Stimulated activated CD4-positive, alpha-beta T cell treated with anti-CD3 and anti-CD28 coated beads, Interleukin-15, amount 100 ng/mL, for 48 hours (primary cell): Measurements from ENCODE around the gene AP3S1.
"Not testable (repeated sequence)": the region's sequence is repeated elsewhere in the genome, so short reads cannot be mapped to it uniquely, and the experiment has no call there.

Experiments
- DNase-seq, 2 donors: peaks; one replicate each; pipeline ENCODE4 v3.0.0-alpha.2; 2020; ENCODE audit warnings: low read depth in 2 of 2

AP3S1 gene

DNA sequence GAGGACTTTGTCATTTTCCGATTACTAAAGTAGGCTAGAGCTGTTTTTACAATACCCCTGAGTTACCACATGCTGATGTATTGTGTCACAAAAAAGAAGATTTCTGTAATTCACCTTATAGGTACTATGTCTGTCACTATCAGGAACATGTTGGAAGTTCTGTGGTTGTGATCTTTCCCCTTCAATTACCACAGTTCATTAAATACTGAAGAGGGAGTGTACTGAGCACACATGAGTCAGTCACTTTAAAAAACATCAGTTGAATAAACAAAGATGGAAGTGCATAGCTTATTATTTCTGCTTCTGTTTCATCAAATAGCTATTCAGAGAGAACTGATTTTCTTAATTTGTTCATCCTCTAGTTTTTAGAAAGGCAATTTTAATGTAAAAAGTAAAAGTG, 31.7 kb downstream of the AP3S1 start:
- no peak for DNase-seq

DNA sequence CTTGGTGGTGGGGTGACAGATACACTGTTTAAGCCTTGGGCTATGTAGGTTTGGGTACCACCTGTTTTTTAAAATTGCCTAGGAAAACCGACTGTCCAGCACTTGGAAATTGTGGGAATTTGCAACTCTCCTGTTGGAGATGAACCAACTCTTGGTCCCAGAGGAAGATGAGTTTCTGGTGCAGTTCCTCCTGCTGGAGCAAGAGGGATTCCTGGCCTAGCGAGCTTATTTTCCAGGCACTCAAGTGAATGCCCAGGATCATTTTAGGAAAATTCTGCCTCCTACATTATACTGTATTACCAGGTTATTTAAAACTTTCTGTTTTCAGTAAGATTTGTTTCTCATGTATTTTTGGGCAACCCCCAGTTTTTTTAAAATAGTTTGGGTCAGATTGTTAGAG, 33.7 kb downstream of the AP3S1 start:
- DNase-seq: no peak

DNA sequence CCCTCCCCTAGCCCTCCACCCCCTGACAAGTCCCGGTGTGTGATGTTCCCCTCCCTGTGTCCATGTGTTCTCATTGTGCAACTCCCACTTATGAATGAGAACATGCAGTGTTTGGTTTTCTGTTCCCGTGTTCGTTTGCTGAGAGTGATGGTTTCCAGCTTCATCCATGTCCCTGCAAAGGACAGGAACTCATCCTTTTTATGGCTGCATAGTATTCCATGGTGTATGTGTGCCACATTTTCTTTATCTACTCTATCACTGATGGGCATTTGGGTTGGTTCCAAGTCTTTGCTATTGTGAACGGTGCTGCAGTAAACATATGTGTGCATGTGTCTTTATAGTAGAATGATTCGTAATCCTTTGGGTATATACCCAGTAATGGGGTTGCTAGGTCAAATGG, 35.6 kb downstream of the AP3S1 start:
- not testable (repeated sequence) for DNase-seq

DNA sequence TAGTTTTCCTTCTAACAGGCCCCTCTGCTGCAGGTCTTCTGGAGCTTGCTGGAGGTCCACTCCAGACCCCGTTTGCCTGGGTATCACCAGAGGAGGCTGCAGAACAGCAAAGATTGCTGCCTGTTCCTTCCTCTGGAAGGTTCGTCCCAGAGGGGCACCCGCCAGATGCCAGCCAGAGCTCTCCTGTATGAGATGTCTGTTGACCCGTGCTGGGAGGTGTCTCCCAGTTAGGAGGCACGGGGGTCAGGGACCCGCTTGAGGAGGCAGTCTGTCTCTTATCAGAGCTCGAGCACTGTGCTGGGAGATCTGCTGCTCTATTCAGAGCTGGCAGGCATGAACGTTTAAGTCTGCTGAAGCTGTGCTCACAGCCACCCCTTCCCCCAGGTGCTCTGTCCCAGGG, 40.7 kb downstream of the AP3S1 start:
- not testable (repeated sequence) for DNase-seq

DNA sequence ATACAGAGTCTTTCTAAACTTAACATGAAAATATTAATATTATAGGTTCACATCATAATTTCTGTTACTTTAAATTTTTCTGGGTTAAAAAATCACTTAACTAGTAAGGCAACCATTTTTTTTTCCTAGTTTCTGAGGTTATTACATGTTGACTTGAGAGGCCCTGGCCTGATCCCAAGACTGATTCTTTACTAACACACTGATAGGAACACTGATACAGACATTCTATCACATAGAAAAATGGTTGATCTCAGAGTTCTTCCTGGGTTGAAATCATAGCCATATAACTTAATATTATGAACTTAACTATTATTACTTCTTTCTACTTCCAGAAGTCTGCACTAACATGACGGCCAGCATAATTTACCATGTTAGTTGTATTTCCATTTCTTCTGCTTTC, 43.0 kb downstream of the AP3S1 start:
- DNase-seq: no peak

DNA sequence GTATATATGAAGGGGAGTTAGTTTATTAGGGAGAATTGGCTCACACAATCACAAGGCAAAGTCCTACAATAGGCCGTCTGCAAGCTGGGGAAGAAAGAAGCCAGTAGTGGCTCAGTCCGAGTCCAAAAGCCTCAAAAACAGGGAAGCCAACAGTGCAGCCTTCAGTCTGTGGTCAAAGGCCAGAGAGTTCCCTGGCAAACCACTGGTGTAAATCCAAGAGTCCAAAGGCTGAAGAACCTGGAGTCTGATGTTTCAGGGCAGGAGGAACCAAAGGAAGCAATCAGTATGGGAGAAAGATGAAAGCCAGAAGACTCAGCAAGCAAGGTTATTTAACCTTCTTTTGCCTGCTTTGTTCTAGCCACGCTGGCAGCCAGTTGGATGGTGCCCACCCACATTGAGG, 43.5 kb downstream of the AP3S1 start:
- DNase-seq: not testable (repeated sequence)

DNA sequence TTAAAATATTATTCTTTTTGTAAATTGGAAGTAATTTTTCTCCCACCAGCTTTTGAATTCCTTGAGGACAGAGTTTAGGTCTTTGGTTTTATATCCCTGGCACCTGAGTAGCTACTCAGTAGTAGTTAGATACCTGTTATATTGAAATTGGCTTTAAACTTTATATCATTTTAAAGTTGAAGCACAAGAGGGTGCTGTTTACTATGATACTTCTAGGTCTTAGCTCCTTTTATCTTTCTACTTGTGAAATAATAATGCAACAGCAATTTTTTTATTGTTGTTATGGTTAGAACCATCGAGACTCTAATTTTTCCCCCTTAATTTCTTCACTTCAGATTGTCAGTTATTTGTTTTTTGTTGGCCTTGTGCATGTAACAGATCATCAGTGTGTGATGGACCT, 46.3 kb downstream of the AP3S1 start:
- no peak for DNase-seq

DNA sequence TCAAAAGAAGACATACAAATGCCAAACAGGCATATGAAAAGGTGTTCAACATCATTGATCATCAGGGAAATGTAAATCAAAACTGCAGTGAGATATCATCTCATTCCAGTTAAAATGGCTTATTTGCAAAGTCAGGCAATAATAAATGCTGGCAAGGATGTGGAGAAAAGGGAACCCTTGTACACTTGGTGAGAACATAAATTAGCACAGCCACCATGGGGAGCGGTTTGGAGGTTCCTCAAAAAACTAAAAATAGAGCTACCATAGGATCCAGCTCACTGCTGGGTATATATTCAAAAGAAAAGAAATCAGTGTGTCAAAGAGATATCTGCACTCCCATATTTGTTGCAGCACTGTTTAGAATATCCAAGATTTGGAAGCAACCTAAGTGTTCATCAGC, 50.3 kb downstream of the AP3S1 start:
- no peak for DNase-seq

DNA sequence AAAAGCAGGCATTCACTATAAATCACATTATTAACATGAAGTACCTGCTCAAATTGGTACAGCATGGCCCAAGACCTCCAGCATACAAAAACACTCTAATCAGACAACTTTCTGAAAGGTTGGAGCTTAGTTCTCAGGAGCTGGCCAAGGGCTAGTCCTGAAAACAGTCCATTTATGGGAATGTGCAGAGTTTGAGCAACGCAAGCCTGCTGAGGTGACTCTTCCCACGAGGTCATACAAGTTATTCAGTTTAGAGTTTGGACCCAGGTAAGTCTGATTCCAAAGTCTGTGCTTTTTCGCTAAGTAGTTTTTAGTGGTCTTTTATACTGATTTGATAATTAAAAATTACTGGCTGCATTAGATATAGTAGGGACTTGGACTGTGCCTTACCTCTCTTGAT, 52.6 kb downstream of the AP3S1 start:
- DNase-seq: no peak

DNA sequence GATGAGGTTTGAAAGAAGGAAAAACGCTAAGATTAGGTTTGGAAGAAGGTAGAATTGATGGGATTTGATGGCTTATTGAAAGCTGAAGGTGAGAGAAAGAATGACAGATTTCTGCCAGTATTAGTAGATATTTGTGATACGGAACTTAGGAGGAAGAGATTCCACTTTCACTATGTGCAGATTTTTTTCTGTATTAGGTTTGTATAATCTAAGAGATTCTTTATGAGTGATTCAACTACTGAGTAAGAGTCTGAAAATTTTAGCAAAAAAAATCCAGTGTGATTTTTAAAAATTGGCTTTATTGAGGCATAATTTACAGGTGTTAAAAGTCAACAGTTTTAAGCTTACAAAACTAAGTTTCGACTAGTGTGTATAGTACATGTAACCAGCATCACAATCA, 54.1 kb downstream of the AP3S1 start:
- no peak for DNase-seq

DNA sequence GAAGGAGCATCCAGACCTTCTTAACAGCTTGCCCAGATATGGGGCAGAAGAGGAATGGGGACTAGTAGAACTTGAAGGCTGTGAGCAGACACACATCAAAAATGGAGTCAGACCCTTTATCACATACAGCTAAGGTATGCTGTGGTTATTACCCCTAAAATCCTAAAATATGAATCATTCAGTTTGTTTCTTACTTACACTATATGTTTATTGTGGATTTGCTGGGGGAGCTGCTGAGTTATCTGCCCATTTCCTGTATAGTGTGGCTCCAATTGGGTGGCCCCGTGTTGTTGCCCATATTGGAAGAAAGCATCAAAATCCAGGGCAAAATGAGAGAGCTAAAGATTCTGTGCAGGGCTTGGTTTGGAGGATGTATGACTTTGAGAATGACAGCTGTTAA, 56.9 kb downstream of the AP3S1 start:
- DNase-seq: no peak

DNA sequence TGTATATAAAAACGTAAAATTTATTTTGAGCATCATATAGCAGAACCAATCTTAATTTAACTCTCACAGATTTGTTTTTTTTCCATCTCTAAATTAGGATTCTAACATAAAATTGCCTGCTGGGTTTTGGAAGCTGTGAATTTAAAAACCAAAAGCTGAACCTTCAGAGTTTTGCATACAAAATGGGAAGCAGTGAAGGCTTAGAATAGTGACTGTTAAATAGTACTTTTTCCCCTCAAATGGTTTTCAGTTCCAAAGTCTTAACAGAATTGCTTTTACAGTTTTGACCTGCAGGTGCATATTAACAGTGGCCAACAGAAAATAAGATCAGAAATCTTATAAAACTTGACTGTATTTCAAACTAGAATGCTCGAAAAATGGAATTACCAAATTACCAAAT, 65.4 kb downstream of the AP3S1 start:
- no peak for DNase-seq

DNA sequence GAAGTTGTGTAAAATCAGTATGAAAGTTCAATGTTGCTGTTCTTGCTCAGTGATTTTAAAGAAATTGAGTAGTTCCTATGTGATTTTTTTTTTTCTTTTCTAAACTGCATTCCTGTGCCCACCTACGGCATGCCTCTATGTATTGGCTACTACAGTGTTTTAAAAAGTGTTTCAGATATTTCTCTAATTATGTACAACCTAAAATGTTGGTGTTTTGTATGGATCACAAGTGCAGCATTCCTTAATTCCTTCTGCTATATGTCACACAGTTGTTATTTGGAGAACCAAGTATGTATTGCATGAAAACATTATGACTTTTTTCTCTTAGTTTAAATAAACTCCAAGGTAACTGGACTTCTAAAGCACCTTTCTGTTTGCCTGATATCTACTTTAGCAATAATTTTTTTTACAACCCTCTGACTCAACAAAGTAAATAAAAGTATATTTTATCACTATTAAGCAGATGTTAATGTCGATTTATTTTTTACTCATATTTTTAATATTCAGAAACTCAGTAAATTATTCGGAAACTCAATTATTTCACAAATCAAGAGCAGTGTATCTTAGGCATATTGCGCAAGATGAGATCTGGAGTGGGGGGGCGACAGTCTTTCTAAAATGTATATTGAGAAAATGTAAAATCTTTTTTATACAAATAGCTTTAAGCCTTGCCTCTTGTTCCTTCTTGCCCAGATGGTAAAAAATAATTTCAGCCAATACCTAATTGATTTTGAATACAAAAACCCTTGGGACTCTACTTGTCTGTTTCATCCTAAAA, 72.1 kb downstream of the AP3S1 start:
- DNase-seq: not testable (repeated sequence)

DNA sequence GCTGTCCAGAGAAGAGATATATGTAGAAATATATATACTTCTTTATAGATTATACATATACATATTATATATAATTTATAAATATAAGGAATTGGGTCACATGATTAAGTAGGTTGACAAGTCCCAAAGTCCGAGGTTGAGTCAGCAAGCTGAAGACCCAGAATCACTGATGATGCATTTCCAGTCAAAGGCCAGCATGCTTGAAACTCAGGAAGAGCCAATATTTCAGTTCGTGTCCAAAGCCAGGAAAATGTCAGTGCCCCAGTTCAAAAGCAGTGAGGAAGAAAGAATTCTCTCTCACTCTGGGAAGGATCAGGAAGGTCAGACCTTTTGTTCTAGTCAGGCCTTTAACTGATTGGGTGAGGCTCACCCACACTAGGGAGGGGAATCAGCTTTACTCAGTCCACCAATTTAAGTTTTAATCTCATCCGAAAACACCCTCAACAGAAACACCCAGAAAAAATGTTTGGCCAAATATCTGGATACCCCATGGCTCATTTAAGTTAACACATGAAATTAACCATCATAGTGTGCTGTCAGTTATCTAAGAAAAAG, 78.5 kb downstream of the AP3S1 start:
- DNase-seq: no peak

DNA sequence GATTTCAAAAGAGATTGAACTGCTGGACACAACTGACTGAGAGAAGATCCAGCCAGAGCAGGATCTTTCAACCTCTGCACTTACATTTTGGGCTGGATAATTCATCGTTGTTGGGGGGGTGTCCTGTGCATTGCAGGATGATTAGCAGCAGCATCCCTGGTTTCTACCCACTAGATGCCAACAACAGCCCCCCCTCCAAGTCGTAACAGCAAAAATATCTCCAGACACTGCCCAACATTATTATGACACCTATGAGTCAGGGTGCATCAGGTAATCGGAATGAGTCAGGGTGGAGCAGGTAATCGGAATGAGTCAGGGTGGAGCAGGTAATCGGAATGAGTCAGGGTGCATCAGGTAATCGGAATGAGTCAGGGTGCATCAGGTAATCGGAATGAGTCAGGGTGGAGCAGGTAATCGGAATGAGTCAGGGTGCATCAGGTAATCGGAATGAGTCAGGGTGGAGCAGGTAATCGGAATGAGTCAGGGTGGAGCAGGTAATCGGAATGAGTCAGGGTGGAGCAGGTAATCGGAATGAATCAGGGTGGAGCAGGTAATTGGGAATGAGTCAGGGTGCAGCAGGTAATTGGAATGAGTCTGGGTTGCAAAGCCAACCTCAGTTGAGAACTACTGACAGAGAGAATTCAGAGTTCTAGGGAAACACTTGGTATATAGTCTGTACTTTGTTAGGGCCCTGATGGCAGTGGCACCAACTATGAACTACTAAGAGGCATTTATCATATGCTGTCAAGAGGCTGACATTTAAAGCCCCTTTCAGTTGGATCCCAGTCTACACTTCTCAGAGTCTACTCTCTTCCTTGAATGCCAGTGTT, 87.1 kb downstream of the AP3S1 start:
- DNase-seq: not testable (repeated sequence)

DNA sequence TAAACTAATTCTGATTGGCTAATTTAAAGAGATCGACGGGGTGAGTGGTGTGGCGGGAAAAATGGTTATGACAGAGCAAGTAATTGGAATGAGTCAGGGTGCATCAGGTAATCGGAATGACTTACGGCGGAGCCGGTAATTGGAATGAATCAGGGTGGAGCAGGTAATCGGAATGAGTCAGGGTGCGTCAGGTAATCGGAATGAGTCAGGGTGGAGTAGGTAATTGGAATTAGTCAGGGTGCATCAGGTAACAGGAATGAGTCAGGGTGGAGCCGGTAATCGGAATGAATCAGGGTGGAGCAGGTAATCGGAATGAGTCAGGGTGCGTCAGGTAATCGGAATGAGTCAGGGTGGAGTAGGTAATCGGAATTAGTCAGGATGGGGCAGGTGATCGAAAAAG, 88.4 kb downstream of the AP3S1 start:
- DNase-seq: not testable (repeated sequence)

DNA sequence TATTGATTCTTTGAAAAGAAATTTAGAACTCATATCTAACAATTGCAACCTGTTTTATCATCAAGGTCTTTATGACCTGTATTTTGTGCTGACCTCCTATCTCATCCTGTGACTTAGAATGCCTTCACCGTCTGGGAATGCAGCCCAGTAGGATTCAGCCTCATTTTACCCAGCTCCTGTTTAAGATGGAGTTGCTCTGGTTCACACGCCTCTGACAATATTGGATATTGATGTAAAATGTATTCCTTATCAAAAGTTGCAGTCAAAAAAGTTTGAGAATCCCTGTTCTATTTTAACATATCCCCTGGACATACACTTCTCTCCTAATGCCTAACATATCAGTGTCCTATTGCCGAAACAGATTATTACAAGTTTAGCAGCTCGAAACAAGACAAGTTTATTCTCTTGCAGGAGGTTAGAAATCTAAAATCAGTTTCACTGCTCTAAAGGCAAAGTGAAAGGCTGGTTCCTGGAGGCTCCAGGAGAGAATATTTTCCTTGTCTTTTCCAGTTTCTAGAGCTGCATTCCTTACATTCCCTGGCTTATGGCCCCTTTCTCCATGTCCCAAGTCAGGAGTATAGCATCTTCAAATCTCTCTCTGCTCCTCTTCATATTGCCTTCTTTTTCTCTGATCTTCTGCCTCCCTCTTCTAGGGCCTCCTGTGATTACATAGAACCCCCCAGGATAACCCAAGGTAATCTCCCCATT, 89.0 kb downstream of the AP3S1 start:
- DNase-seq: no peak

DNA sequence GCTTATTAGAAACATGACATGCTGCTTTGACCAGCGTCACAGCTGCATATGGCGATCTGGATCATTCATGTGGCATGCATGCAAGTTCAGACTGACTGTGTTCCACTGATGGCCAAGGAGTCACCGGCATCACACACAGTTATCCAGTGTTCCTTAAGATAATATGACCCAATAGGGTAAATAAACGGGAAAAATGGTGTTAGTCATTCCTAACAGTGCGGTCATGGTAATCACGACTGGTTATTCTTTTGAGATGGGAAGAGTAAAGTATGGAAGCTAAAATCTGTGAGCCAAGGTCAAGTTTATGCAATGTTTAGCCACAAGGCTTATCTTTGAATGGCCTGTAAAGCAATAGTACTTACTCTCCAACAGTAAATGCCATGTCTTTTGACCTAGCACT, 91.3 kb downstream of the AP3S1 start:
- DNase-seq: no peak

DNA sequence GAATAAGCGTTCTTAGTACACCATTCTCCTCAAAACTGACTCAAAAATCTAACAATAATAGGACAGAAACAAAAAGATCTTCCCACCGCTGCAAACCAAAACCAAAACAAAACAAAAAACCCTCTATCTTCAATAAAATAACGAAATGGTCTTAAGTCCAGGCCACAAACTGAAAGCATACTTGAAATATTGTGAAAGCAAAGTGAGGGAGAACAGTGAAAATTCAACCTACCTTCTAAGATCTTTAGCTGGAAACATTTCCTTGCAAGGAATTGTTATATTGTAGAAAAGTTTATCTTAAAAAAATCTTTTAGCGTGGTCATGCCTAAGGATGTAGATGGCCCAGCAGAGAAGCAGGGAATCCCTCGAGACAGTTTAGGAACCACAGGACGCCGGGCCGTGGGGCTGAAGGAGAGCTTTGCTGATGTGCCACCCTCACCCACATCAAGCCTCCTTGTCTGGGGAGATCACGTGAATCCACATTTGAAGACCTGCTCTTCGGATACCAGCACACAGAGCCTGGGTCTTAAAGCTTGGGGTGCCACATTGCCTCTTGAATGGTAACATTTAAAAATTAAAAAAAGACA, 92.7 kb downstream of the AP3S1 start:
- DNase-seq: no peak

DNA sequence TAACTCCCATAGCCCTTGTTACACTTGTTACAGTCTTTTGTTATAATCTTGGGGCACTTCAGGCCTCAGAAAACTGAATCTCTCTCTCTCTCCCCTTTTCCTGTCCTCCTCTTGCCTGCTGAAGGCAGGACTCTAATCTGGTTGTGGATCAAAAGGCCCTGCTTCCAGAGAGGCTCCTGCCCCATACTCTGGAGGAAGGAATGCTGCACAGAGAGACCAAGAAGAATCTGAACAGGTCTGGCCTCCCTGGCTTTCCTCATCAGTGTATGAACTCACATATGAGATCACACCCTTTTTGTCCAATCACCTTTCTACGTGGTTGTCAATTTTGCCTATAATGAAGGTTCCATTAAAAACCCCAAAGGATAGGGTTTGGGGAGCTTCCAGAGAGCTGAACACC, 94.3 kb downstream of the AP3S1 start:
- DNase-seq: no peak

DNA sequence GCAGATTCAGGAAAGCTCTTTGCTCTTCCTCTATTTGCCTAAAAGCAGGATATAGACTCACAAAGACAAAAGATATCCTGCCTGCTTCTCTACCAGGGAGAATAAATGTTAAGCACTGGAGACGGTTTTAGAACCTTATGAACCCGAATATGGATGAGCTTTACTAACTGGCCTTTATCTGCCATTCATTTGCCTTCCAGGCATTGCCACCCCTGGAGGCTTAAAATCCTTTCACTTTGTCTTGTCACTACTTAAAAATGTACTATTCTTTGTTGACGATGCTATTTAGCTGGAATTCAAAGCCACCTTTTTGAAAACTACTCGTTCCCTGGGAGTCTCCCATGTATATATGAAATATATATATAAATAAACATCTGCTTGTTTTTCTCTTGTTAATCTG, 97.3 kb downstream of the AP3S1 start:
- no peak for DNase-seq
